Vagina (tissue), 2 donors: ENCODE results near the gene MS4A6E. TPM values are rescaled to one million over a fixed set of nuclear protein-coding genes. Genes with fewer than 3 reads are reported as not detected.
"Not testable (repeated sequence)": the region's sequence is repeated elsewhere in the genome, so short reads cannot be mapped to it uniquely, and the experiment has no call there.

Experiments used
- DNase-seq, 2 donors: peaks; one replicate each; pipeline ENCODE4 v3.0.0-alpha.2; 2017; ENCODE audit errors: extremely low spot score in 2 of 2
- H3K27ac ChIP-seq: fragments of 200-600 bp; sonication (generic); one replicate; pipeline ENCODE4 v1.5.1; 2019
- H3K27me3 ChIP-seq: fragments of 200-600 bp; sonication (generic); one replicate; pipeline ENCODE4 v1.5.1; 2019
- H3K36me3 ChIP-seq, 2 donors: fragments of 200-600 bp; sonication (generic); one replicate each; pipeline ENCODE4 v1.5.1; 2017 to 2019
- H3K4me1 ChIP-seq: fragments of 200-600 bp; sonication (generic); one replicate; pipeline ENCODE4 v1.5.1; 2019
- H3K4me3 ChIP-seq, 2 donors: fragments of 200-600 bp; sonication (generic); 1 replicate in 1 of 2; 2 replicates in 1 of 2; pipeline ENCODE4 v1.5.1; 2016 to 2019
- H3K9me3 ChIP-seq: fragments of 200-600 bp; sonication (generic); one replicate; pipeline ENCODE4 v1.5.1; 2019
- CTCF ChIP-seq, 3 experiments: fragments of 450-650 bp in 2 of 3; fragments of 200-600 bp in 1 of 3; sonication (generic) in 1 of 3; IDR thresholded peaks; one replicate each; pipeline ENCODE4 v1.5.1; 2017 to 2019; ENCODE audit warnings: antibody characterized with exemption in 3 of 3, mild to moderate bottlenecking in 2 of 3, moderate library complexity in 2 of 3
- POLR2A ChIP-seq, 2 donors: fragments of 450-650 bp; IDR thresholded peaks; one replicate each; pipeline ENCODE4 v1.6.1; 2017; ENCODE audit warnings: antibody characterized with exemption in 2 of 2, mild to moderate bottlenecking in 2 of 2, moderate library complexity in 2 of 2
- POLR2AphosphoS5 ChIP-seq, 2 donors: sonication (generic); formaldehyde crosslinking; IDR thresholded peaks; one replicate each; pipeline ENCODE4 v1.9.0; 2017; ENCODE audit warnings: antibody characterized with exemption in 2 of 2, mild to moderate bottlenecking in 2 of 2, low read depth in 1 of 2; ENCODE audit not compliant: insufficient read depth in 1 of 2
- intact Hi-C: fragments of 100-400 bp; cut with DNase I; formaldehyde crosslinking; loops from one replicate; pipeline ENCODE4 v1.15.1; 2023
- total RNA-seq: library from RNA; depleted of rRNA; stranded (reverse); fragments of >200 nt; gene quantifications from one replicate; pipeline ENCODE4 v1.2.3, GENCODE V29; 2016

The MS4A6E gene
- total RNA-seq = 3.4 TPM

- H3K36me3 ChIP-seq = no peaks in the 10 kb centered on the region
- no peaks in the 10 kb centered on the region for H3K27me3 ChIP-seq
- no peak for TF ChIP-seq POLR2AphosphoS5 (IDR thresholded peaks at IDR 0.05; ENCODE audit: insufficient read depth in 1 of 2, low read depth in 1 of 2)
- TF ChIP-seq POLR2A (IDR thresholded peaks at IDR 0.05) = no peak
- no peak for TF ChIP-seq CTCF (IDR thresholded peaks at IDR 0.05)
- H3K4me3 ChIP-seq = no peak within 1 kb of the TSS
- H3K9me3 ChIP-seq = no peaks in the 10 kb centered on the region
- intact Hi-C loops = no loop called here
- DNase-seq = no peak
- H3K27ac ChIP-seq = no peak within 1 kb of the TSS
- H3K4me1 ChIP-seq = no peaks in the 10 kb centered on the region
Observed at GRCh38 chr11:60326955-60327354, at the start of gene MS4A6E. MS4A6E (plus strand) TSS chr11:60327255; CDS start chr11:60334896, 7,641 bp downstream.

GRCh38 chr11:60280412-60280811 is 46.6 kb upstream of the MS4A6E start, which contains the start of gene MS4A4A:
MS4A4A (plus strand) TSS chr11:60280666; CDS start chr11:60280676, 10 bp downstream.
- Histone ChIP-seq H3K9me3 (no peaks in the 10 kb centered on the region), H3K4me1 (no peaks in the 10 kb centered on the region), H3K36me3 (no peaks in the 10 kb centered on the region), H3K4me3 (peak within 1 kb of the TSS in 1 of 2 donors; percentile 13), H3K27ac (no peak within 1 kb of the TSS), H3K27me3 (no peaks in the 10 kb centered on the region)
- TF ChIP-seq POLR2AphosphoS5 (IDR thresholded peaks at IDR 0.05; ENCODE audit: insufficient read depth in 1 of 2, low read depth in 1 of 2) = no peak
- TF ChIP-seq POLR2A (IDR thresholded peaks at IDR 0.05) = no peak
- TF ChIP-seq CTCF (IDR thresholded peaks at IDR 0.05) = no peak
- intact Hi-C loops = no loop called here
- no peak for DNase-seq

- DNase-seq = no peak
- Histone ChIP-seq H3K9me3 (no peaks in the 10 kb centered on the region), H3K4me1 (no peaks in the 10 kb centered on the region), H3K27me3 (no peaks in the 10 kb centered on the region), H3K27ac (no peak overlapping the region), H3K4me3 (peak overlapping the region in 1 of 2 donors; percentile 13), H3K36me3 (no peaks in the 10 kb centered on the region)
- intact Hi-C loops = no loop called here
- TF ChIP-seq POLR2AphosphoS5 (IDR thresholded peaks at IDR 0.05; ENCODE audit: insufficient read depth in 1 of 2, low read depth in 1 of 2) (no peak), CTCF (IDR thresholded peaks at IDR 0.05) (no peak), POLR2A (IDR thresholded peaks at IDR 0.05) (no peak)
Observed at GRCh38 chr11:60281485-60281884, 45.6 kb upstream of the MS4A6E start.

GRCh38 chr11:60282286-60282685 is 44.8 kb upstream of the MS4A6E start:
- Histone ChIP-seq H3K27ac (no peak overlapping the region), H3K4me1 (no peaks in the 10 kb centered on the region), H3K9me3 (no peaks in the 10 kb centered on the region), H3K4me3 (no peak overlapping the region), H3K36me3 (no peaks in the 10 kb centered on the region), H3K27me3 (no peaks in the 10 kb centered on the region)
- TF ChIP-seq POLR2A (IDR thresholded peaks at IDR 0.05) (no peak), CTCF (IDR thresholded peaks at IDR 0.05) (no peak), POLR2AphosphoS5 (IDR thresholded peaks at IDR 0.05; ENCODE audit: insufficient read depth in 1 of 2, low read depth in 1 of 2) (no peak)
- no peak for DNase-seq
- intact Hi-C loops = no loop called here

GRCh38 chr11:60285411-60286126 is 41.5 kb upstream of the MS4A6E start:
- H3K27me3 ChIP-seq, H3K36me3 ChIP-seq, H3K27ac ChIP-seq, H3K9me3 ChIP-seq, H3K4me3 ChIP-seq, DNase-seq, H3K4me1 ChIP-seq, intact Hi-C loops: not testable (repeated sequence)
